HG03066 (cell line): ENCODE measurements around the gene LRP8.

Experiments
- ATAC-seq: cut with Tn5 transposase; IDR thresholded peaks from one replicate; pipeline ENCODE4 v1.9.1; 2021; ENCODE audit warnings: low read depth; ENCODE audit not compliant: unreplicated experiment

The LRP8 gene

GRCh38 chr1:53309802-53310201, 18.1 kb downstream of the LRP8 start:
- no peak for ATAC-seq

- no peak for ATAC-seq
Observed at GRCh38 chr1:53308506-53308905, 19.4 kb downstream of the LRP8 start.

- no peak for ATAC-seq
Observed at GRCh38 chr1:53307037-53307436, 20.8 kb downstream of the LRP8 start.

GRCh38 chr1:53306168-53306567, 21.7 kb downstream of the LRP8 start:
- ATAC-seq, result no peak

GRCh38 chr1:53305650-53306049, 22.2 kb downstream of the LRP8 start:
- no peak for ATAC-seq

- no peak for ATAC-seq
Observed at GRCh38 chr1:53304527-53304926, 23.3 kb downstream of the LRP8 start.

GRCh38 chr1:53303726-53304515, 23.9 kb downstream of the LRP8 start:
- ATAC-seq, result no peak

GRCh38 chr1:53303243-53303642, 24.6 kb downstream of the LRP8 start:
- ATAC-seq, result no peak

GRCh38 chr1:53299233-53299632, 28.6 kb downstream of the LRP8 start:
- no peak for ATAC-seq

GRCh38 chr1:53298045-53298637, 29.7 kb downstream of the LRP8 start:
- no peak for ATAC-seq

- no peak for ATAC-seq
Observed at GRCh38 chr1:53297195-53297594, 30.7 kb downstream of the LRP8 start.

- no peak for ATAC-seq
Observed at GRCh38 chr1:53296117-53296749, 31.6 kb downstream of the LRP8 start.

GRCh38 chr1:53295726-53296116, 32.1 kb downstream of the LRP8 start:
- ATAC-seq, result no peak

- no peak for ATAC-seq
Observed at GRCh38 chr1:53295295-53295694, 32.6 kb downstream of the LRP8 start.

- ATAC-seq, result no peak
Observed at GRCh38 chr1:53294567-53294966, 33.3 kb downstream of the LRP8 start.

- ATAC-seq, result no peak
Observed at GRCh38 chr1:53294061-53294460, 33.8 kb downstream of the LRP8 start.

GRCh38 chr1:53293123-53293522, 34.7 kb downstream of the LRP8 start:
- ATAC-seq, result no peak

GRCh38 chr1:53292690-53293089, 35.2 kb downstream of the LRP8 start:
- peak; percentile 54 for ATAC-seq

- no peak for ATAC-seq
Observed at GRCh38 chr1:53291574-53291973, 36.3 kb downstream of the LRP8 start.

GRCh38 chr1:53288790-53289429, 39.0 kb downstream of the LRP8 start:
- ATAC-seq, result no peak

- ATAC-seq, result no peak
Observed at GRCh38 chr1:53288002-53288789, 39.7 kb downstream of the LRP8 start.
